ENCODE measurements around the gene TRAF5. TPM values are rescaled to one million over a fixed set of nuclear protein-coding genes. Genes with fewer than 3 reads are reported as not detected.

Gene TRAF5
- total RNA-seq, 1 experiment from 2014 or later, result 8.1 TPM

DNA sequence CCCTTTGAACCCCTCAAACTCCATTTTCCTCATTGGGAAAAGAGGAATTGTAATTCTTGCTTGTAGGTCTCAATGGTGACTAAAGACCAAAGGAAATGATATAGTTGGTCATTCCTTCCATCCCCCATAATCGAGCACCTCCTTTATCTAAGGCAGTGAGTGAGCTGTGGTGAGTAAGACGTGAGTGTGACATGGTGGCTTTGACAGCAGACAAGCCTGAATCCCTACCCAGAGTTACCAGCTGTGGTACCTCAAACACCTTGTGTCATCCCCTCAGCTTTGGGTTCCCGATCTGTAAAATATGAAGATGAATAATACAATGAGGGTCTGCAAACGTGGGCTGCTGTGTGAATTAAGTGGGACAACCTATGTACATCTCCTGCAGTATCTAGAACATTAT is 8.4 kb downstream of the TRAF5 start:
- Histone ChIP-seq H3K4me3 (no peak overlapping the region), H3K9me2 (ENCODE audit: insufficient read depth) (no peaks in the 10 kb centered on the region), H4K20me1 (ENCODE audit: insufficient read depth) (no peaks in the 10 kb centered on the region), H3K79me2 (ENCODE audit: low read depth) (no peaks in the 10 kb centered on the region), H3K4me2 (no peak overlapping the region), H3K27me3 (ENCODE audit: insufficient read depth, low read depth) (no peaks in the 10 kb centered on the region), H3K9me3 (ENCODE audit: insufficient read depth, low read depth) (no peaks in the 10 kb centered on the region), H3K4me1 (replicated peaks; ENCODE audit: insufficient read depth) (peaks cover 25% of the 10 kb centered on the region), H2AFZ (no peak overlapping the region), H3K27ac (no peak overlapping the region), H3K36me3 (ENCODE audit: low read depth) (no peaks in the 10 kb centered on the region), H3F3A (ENCODE audit: insufficient read depth, low read depth) (no peaks in the 10 kb centered on the region)
- CTCF ChIA-PET, result no interaction called here
- POLR2A ChIA-PET (ENCODE audit: unreplicated experiment), result interaction anchor here (0.5 to 0.6 kb wide), 2 partner anchors 74 to 1660 kb away, joined by 3 read pairs; partner anchors contain the start of gene G0S2
- no peak for TF ChIP-seq EZH2 (IDR thresholded peaks at IDR 0.05; ENCODE audit: low read depth)
- TF ChIP-seq, protein P1, sequence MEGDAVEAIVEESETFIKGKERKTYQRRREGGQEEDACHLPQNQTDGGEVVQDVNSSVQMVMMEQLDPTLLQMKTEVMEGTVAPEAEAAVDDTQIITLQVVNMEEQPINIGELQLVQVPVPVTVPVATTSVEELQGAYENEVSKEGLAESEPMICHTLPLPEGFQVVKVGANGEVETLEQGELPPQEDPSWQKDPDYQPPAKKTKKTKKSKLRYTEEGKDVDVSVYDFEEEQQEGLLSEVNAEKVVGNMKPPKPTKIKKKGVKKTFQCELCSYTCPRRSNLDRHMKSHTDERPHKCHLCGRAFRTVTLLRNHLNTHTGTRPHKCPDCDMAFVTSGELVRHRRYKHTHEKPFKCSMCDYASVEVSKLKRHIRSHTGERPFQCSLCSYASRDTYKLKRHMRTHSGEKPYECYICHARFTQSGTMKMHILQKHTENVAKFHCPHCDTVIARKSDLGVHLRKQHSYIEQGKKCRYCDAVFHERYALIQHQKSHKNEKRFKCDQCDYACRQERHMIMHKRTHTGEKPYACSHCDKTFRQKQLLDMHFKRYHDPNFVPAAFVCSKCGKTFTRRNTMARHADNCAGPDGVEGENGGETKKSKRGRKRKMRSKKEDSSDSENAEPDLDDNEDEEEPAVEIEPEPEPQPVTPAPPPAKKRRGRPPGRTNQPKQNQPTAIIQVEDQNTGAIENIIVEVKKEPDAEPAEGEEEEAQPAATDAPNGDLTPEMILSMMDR (conservative IDR thresholded peaks at IDR 0.05), result no peak
- no TSS peak for BruUV-seq (replicated peaks)
- DNase-seq, result no peak
- intact Hi-C loops (cut with micrococcal nuclease; ENCODE audit: unreplicated experiment), result no loop called here

GRCh38 chr1:211335522-211336157 is 9.0 kb downstream of the TRAF5 start:
- no peak for TF ChIP-seq EZH2 (IDR thresholded peaks at IDR 0.05; ENCODE audit: low read depth)
- TF ChIP-seq, protein P1 (conservative IDR thresholded peaks at IDR 0.05), result no peak
- Histone ChIP-seq H3F3A (ENCODE audit: insufficient read depth, low read depth) (no peaks in the 10 kb centered on the region), H3K27me3 (ENCODE audit: insufficient read depth, low read depth) (no peaks in the 10 kb centered on the region), H4K20me1 (ENCODE audit: insufficient read depth) (no peaks in the 10 kb centered on the region), H3K27ac (no peak overlapping the region), H3K4me2 (no peak overlapping the region), H3K4me3 (no peak overlapping the region), H2AFZ (no peak overlapping the region), H3K36me3 (ENCODE audit: low read depth) (no peaks in the 10 kb centered on the region), H3K4me1 (replicated peaks; ENCODE audit: insufficient read depth) (peaks cover 21% of the 10 kb centered on the region), H3K79me2 (ENCODE audit: low read depth) (no peaks in the 10 kb centered on the region), H3K9me2 (ENCODE audit: insufficient read depth) (no peaks in the 10 kb centered on the region), H3K9me3 (ENCODE audit: insufficient read depth, low read depth) (no peaks in the 10 kb centered on the region)
- intact Hi-C loops (cut with micrococcal nuclease; ENCODE audit: unreplicated experiment), result no loop called here
- DNase-seq, result no peak
- no TSS peak for BruUV-seq (replicated peaks)
- ChIA-PET CTCF (no interaction called here), POLR2A (ENCODE audit: unreplicated experiment) (interaction anchor here (0.5 to 0.6 kb wide), 2 partner anchors 42 to 75 kb away, joined by 3 to 6 read pairs; no protein-coding TSS in a partner anchor)

- no peaks in the 10 kb centered on the region for H3K9me3 ChIP-seq (ENCODE audit: insufficient read depth, low read depth)
- BruUV-seq (replicated peaks), result no TSS peak
- DNase-seq, result no peak
- CTCF ChIA-PET, result no interaction called here
- H3K79me2 ChIP-seq (ENCODE audit: low read depth), result no peaks in the 10 kb centered on the region
- no peaks in the 10 kb centered on the region for H3F3A ChIP-seq (ENCODE audit: insufficient read depth, low read depth)
- no peaks in the 10 kb centered on the region for H4K20me1 ChIP-seq (ENCODE audit: insufficient read depth)
- no peak overlapping the region for H2AFZ ChIP-seq
- POLR2A ChIA-PET (ENCODE audit: unreplicated experiment), result interaction anchor here (0.6 kb wide), 1 partner anchor 41 kb away, joined by 6 read pairs; no protein-coding TSS in a partner anchor
- H3K4me1 ChIP-seq (replicated peaks; ENCODE audit: insufficient read depth), result peaks cover 16% of the 10 kb centered on the region
- H3K27me3 ChIP-seq (ENCODE audit: insufficient read depth, low read depth), result no peaks in the 10 kb centered on the region
- H3K27ac ChIP-seq, result no peak overlapping the region
- H3K9me2 ChIP-seq (ENCODE audit: insufficient read depth), result no peaks in the 10 kb centered on the region
- TF ChIP-seq, protein P1 (conservative IDR thresholded peaks at IDR 0.05), result no peak
- TF ChIP-seq EZH2 (IDR thresholded peaks at IDR 0.05; ENCODE audit: low read depth), result no peak
- no peak overlapping the region for H3K4me2 ChIP-seq
- no peak overlapping the region for H3K4me3 ChIP-seq
- intact Hi-C loops (cut with micrococcal nuclease; ENCODE audit: unreplicated experiment), result no loop called here
- no peaks in the 10 kb centered on the region for H3K36me3 ChIP-seq (ENCODE audit: low read depth)
These were observed 9.5 kb downstream of the TRAF5 start for GRCh38 chr1:211336161-211336560.
